ENCODE measurements around the gene FNIP1.
"Not testable (repeated sequence)": the region's sequence is repeated elsewhere in the genome, so short reads cannot be mapped to it uniquely, and the experiment has no call there.

FNIP1 gene

DNA sequence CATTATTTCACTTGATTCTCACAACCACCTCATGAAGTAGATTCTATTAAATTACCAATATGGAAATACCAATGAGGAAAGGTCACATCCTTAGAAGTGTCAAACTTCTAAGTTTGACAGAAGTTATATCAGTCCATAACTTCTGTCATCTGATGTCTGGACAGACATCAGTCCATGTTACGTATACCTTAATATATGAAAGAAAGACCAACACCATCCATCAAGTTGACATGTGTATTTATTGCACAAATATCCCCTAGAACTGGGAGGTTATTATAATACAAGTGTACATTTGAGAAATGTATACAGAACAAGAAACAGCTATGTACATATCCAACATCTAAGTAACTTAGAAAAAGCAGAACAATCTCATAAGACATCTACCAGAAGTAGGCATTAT, 155.3 kb downstream of the FNIP1 start:
- in situ Hi-C loops (cut with MboI; ENCODE audit: low sequenced_read_pairs), result no loop called here

DNA sequence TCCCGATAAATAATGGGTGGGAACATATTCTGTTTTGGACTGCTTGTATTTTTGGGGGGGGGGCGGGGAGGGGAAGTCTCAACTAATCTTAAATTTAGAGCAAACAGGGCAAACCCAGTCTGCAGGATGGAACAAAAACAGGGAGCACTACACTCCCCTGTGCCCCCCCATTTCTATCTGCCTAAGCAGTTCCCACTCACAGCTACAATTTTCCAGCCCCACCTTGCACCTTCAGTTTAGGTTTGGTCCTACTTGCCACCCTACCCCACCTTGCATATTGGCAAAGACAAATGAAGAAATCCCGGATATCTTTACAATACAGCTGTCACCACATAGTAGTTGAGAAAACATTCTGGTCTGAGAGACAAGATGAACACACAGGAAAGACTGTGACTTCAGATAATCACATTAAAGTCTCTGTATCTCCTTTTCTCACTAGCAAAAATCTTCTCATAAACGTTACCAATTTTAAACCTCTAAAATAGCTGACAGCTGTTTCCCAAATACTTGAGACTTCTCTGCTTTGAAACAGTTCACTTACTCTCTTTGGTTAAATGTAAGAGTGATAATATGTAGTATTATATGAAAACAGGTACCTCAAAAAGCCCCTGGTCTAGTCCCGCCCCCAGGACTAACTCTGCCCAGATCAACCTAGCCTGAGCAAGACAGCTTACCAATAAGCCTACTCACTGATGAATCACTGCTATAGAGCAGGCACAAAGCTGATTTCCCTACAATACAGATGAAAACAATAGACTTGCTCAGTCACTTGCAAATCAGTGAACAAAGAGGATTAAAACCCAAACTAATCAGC, 156.6 kb downstream of the FNIP1 start:
- in situ Hi-C loops (cut with MboI; ENCODE audit: low sequenced_read_pairs), result no loop called here

DNA sequence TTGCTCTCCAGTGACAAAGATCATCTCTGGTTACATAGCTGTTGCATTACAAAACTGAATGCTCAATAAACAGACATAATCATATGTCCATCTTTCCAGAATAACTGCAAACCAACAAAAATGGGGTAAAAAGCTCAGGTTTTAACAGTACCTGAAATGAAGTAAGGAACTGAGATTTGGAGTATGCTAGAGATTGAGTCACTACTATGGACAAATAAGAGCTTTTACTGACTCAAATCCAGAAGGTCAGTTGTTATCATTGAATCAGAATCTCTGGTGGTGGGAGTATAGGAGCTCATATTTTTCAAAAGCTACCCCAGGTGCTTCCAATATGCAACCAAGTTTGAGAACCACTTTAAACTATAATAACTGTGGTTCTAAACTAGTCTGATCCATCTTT, 157.7 kb downstream of the FNIP1 start:
- in situ Hi-C loops (cut with MboI; ENCODE audit: low sequenced_read_pairs), result no loop called here

DNA sequence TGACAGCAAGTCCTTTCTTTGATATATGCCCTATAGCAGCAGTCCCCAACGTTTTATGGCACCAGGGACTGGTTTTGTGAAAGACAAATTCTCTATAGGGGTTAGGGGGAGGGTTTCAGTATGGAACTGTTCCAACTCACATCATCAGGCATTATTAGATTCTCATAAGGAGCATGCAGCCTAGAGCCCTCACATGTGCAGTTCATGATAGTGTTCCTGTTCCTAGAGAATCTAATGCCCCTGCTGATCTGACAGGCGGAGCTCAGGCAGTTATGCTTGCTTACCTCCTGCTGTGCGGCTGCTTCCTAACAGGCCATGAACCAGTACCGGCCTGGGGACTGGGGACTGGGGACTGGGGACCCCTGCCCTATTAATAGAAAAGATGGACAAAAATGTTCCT, 159.1 kb downstream of the FNIP1 start:
- in situ Hi-C loops (cut with MboI; ENCODE audit: low sequenced_read_pairs), result no loop called here

DNA sequence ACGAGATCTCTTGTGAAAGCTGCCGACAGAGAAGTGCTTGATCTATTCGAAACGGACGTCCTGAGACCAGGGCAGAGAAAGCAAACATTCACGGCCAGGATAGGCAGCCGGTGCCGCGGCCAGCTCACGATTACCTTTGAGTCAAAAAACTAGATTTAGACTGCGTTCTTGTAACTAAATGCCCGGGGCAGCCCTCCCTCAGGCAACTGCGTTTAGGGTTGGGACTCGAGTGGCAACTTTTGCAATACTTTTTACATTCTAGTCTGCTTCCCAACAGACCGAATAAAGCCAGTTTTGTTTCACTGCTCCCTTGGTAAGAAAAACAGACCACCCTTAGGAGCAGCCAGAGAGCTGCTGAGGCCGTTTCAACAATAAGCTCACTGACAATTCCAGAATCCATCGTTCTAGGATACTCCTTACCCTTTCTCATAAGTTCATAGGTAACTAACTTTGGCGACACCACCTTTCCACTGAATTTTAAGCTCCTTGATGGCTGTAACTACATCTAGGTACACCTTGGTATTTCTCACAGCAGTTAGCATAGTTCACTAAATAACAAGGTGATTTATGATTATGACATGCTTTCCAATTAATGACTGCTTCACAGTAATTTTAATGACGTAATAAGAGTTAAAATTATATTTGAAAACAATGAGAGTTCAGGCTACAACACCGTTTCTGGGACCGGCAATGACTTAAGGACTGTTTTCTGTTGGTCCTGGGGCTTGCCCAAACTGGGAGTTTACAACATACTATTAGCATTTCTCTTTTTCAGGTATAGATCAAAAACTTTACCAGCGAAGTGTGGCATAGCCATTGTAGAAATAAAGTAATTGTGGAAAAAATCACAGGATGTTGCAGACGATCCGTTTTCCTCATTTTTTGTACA, 160.9 kb downstream of the FNIP1 start:
- in situ Hi-C loops (cut with MboI; ENCODE audit: low sequenced_read_pairs), result no loop called here

DNA sequence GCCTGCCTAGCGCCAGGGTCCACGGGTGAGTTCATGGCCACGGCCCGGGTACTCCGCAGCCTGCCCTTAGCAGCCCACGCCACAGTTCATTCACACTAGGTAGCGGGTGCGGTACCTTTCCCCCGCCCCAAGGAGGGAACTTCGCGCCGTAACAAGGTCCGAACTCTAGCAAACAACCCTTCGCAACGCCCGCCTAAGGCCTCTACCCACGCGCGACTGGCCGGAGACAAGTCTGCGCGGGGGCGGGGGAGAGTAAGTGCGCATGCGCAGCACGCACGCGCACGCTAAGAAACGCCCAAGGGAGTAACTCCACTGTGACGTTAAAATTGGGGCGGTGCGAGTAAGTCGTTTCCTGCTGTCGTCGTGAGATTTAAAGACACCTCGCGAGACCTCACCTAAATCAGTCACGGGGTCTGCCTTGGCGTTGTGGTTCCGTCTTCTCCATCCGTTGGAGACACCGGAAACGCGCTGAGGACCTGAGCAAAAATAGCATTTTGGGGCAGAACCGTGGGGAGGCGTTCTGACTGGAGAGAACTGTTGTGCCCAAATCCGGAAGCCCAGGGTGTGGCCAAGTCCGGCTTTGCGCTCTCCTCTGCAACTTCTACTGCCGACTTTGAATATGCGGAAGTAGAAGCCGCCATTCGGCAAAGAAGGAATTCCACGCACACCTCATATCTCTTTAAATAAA, 161.7 kb downstream of the FNIP1 start, which contains the start of gene RAPGEF6:
Gene RAPGEF6 (minus strand): TSS at position 234 of the 688 bp plus-strand sequence. CDS start 199 bp downstream, at position 35.
- in situ Hi-C loops (cut with MboI; ENCODE audit: low sequenced_read_pairs), result no loop called here

DNA sequence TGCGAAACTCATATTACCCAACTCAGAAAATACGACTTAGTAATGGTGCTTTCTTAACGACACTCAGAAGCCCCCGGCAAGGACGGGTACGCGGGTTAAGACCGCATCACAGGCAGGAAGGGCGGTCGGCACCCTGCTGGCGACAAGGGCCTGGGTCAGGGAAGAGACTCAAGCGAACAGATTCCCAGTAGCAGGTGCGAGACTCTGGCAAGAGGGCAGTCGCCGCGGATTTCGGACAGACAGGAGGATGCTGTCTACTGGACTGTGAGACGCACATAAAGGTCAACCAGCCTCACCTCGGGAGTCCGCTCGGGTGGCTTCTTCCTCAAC, 162.2 kb downstream of the FNIP1 start:
- in situ Hi-C loops (cut with MboI; ENCODE audit: low sequenced_read_pairs), result no loop called here

DNA sequence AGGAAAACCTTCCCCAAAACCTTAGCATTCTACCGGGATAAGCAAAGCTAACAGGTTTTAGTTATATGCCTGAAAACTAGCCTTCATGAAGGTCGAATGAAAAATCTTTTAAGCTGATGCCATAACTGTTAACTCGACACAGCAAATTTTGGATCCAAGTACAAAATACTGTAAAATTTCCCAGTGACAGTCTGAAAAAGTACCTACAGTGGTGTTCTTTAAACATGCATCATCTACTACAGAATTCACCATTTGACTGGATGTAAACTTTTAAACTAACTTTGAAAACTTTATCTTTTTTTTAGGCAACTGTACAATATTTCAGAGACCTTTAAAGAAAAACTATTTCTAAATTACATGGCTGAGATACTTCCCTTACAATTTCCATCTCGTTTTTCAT, 162.6 kb downstream of the FNIP1 start:
- in situ Hi-C loops (cut with MboI; ENCODE audit: low sequenced_read_pairs), result no loop called here

DNA sequence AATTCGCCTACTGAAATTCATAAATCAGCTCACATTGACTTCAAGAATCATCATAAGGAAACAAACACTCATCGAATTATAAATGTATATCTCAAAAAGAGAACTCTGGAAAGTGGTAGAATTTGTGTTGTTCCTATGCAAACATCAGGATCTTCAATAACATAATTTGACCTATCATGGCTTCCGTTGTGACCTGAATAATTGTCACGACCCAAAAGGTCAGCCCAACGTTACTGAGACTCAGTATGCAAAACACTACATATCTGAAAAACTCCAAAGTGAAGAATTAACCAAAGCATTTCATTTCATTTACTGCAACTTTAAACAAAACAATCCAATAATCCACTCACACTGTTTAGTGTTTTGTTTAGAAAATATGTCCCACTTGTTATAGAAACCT, 163.0 kb downstream of the FNIP1 start:
- in situ Hi-C loops (cut with MboI; ENCODE audit: low sequenced_read_pairs), result no loop called here

DNA sequence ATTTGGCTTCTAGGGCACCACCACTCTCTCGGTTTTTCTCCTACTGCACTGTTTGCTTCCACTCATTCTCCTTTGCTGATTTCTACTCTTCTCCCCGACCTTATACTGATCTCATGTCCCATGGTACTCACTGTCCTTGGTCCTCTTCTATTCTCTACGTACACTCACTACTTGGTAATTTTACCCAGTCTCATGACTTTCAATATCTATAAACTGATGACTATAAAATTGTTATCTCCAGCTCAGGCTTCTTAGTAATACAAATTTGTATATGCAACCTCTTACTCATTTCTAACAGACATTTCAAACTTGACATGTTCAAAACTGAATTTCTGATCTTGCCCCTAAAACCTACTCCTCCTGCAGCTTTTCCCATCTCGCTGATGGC, 165.9 kb downstream of the FNIP1 start:
- in situ Hi-C loops (cut with MboI; ENCODE audit: low sequenced_read_pairs), result no loop called here

DNA sequence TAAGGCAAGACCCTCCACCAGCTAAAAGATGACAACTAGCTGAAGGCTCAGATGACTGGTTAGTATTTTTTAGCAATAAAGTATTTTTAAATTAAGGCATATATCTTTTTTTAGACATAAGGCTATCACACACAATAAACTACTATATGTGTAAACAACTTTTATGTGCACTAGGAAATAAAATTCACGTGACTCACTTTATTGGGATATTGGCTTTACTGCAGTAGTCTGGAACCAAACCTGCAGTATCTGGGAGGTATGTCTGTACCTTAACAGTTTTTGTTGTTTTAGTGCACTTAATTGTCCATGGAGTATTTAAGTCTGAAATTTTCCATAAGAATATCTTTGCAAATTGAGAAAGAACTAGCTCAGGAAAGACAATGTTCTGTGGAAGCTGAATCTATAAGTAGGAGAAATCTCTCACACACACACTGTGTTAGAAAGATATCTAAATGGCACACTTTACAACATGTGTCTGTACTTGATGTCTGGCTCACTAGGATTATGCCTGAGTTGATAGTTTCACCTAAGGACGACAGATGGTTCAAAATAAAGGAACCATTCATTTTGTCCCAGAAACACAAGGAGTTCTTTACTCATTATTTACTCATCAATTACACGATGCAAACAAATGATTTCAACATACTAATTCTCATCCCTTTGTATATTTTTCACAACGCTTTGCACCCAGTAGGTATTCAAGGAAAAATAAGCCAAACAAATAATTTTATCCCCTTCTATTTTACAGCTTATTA, 166.4 kb downstream of the FNIP1 start:
- in situ Hi-C loops (cut with MboI; ENCODE audit: low sequenced_read_pairs), result no loop called here

DNA sequence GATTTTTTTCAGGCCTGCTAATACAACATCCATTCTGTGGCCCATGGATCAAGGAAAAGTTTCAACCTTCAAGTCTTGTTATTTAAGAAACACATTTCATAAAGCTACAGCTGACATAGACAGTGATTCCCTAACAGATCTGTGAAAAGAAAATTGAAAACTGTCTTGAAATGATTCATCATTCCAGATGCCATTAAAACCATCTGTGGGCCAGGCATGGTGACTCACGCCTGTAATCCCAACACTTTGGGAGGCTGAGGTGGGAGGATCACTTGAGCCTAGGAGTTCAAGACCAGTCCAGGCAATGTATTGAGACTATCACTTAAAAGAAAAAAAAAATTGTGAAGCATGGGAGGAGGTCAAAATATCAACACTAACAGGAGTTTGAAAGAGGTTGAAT, 167.8 kb downstream of the FNIP1 start:
- in situ Hi-C loops (cut with MboI; ENCODE audit: low sequenced_read_pairs), result no loop called here

DNA sequence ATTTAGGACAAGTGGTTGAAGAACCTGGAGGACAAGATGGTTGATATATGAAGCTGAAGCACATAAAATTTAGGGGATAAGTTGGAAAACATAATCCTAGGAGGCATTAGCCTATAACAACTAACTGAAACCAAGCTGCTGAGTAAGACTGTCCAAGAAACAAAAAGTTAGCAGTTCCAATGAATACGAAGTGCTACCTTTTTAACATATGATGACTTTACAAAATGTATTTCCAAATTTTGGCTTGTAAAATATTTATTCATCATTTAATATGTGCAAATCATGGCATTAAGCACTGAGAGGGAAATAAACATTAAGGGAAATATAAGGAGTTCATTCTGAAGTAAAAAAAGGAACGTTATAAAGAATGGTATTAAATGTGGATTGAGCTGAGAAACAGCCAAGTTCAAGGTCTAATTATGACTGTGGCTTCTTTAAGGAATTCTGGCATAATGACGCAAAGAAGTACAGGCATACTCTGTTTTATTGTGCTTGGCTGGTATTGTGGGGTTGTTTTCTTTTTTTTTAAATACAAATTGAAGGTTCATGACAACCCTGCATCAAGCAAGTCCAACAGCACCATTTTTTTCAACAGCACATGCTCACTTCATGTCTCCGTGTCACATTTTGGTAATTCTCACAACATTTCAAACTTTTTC, 169.5 kb downstream of the FNIP1 start:
- in situ Hi-C loops (cut with MboI; ENCODE audit: low sequenced_read_pairs), result no loop called here

DNA sequence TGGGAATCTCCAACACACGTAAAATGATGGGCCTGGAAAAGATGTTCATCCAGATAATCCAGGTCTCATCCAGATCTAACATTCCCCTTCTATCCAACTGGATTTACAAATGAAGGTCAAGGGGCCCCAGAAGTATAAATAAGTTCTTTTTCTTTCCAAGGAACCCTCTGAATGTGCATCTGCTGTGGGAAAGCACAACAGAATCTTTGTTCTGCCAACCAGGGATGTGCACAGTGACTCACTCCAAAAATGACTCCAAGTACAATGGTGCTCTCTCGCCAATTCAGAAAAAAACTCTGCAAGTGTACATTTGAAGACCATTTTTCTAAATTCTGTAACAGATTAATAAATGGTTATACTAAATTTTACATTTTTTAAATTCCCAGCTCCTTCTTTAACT, 174.2 kb downstream of the FNIP1 start:
- in situ Hi-C loops (cut with MboI; ENCODE audit: low sequenced_read_pairs), result no loop called here

DNA sequence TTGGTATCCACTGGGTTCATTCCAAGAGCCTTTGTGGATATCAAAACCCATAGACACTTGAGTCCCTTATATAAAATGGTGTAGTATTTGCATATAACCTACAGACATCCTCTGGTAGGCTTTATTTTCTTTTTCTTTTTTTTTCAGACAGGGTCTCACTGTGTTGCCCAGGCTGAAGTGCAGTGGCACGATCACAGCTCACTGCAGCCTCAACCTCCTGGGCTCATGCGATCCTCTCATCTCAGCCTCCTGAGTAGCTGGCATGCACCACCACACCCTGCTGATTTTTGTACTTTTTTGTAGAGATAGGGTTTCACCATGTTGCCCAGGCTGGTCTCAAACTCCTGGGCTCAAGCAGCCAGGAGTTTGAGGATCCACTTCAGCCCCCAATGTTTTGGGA, 175.7 kb downstream of the FNIP1 start:
- in situ Hi-C loops (cut with MboI; ENCODE audit: low sequenced_read_pairs), result not testable (repeated sequence)

DNA sequence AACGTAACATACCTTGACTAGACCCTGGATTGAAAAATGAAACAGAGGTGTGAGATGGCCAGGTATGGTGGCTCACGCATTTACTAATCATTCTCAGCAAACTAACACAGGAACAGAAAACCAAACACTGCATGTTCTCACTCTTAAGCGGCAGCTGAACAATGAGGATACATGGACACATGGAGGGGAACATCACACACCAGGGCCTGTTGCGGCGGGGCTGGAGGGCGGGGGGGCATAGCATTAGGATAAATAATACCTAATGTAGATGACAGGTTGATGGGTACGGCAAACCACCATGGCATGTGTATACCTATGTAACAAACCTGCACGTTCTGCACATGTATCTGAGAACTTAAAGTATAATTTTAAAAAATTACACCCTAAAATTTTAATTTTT, 177.7 kb downstream of the FNIP1 start:
- in situ Hi-C loops (cut with MboI; ENCODE audit: low sequenced_read_pairs), result no loop called here

DNA sequence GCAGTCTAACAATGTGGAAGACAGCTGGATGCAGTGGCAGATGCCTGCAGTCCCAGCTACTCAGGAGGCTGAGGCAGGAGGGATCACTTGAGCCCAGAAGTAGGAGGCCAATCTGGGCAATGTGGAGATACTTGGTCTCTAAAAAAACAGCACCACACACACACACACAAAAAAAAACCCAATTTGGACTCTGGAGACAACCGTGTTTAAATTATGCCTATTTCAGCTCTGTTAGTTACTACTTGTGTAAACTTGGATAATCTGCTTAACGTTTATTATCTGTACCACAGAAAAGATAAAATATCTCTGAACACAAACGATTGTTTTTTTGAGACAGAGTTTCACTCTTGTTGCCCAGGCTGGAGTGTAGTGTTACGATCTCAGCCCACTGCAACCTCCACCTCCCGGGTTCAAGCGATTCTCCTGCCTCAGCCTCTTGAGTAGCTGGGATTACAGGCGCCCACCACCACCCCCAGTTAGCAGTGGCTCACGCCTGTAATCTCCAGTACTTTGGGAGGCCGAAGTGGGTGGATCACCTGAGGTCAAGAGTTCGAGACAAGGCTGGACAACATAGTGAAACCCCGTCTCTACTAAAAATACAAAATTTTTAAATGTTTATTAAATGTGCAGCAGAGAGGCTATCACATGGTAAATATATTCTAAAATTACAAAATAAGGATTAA, 179.5 kb downstream of the FNIP1 start:
- in situ Hi-C loops (cut with MboI; ENCODE audit: low sequenced_read_pairs), result no loop called here

DNA sequence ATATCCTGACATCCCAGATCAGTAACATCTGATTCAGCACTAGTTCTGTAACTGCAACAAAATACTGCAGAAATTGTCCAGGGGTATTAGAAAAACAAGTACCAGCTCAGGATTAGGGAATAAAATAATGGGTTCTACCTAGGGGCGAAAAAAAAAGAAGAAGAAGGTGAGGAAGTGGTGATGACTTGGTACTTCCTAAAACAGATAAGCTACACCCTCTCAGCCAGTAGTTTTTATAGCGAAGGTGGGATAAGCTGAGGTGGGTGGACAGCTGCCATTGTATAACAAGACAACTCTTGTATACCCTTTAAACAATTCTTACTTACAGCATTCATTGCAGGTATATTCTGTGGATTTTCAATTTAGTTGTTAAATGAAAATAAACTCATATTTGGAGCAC, 180.9 kb downstream of the FNIP1 start:
- in situ Hi-C loops (cut with MboI; ENCODE audit: low sequenced_read_pairs), result no loop called here

DNA sequence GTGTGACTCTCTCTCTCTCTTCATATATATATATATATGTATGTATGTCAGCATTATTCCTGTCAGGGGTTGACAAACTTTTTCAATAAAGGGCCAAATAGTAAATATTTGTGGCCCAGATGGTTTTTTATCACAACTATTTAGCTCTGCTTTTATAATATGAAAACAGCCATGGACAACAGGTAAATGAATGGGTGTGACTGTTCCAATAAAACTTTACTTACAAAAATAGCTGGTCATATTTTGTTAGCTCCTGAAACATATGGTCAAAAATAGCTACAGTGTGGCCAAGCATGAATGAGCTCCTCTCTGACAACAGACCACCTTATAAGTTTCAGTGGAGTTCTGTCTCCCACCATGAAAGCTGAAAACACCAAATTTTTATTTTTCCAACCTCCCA, 183.4 kb downstream of the FNIP1 start:
- in situ Hi-C loops (cut with MboI; ENCODE audit: low sequenced_read_pairs), result no loop called here

DNA sequence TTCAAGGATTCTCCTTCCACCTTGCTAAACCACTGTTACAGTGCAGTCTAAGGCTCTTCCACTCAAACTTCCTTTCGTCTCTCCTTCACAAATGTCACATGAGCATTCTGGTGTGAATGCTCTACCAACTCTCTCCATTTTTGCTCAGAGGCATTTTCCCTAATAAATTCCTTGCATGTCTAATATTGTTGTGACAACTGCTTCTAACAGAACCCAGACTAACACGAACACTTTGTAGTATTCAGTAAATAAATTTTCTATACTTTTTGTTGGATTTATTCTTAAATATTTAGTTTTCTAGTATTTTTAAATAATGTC, 185.8 kb downstream of the FNIP1 start:
- in situ Hi-C loops (cut with MboI; ENCODE audit: low sequenced_read_pairs), result no loop called here

Data from hTERT RPE-1 (cell line).